ENCODE measurements around the gene INTU.

The INTU gene

GRCh38 chr4:127616898-127617297 is 15.9 kb upstream of the INTU start:
- peaks cover under 1 to 3% of the 10 kb centered on the region in 2 donors for H3K27me3 ChIP-seq (ENCODE audit: control insufficient read depth in 1 of 2, insufficient read depth in 2 of 2, low read length in 2 of 2)
- H3K4me3 ChIP-seq (ENCODE audit: low read length in 2 of 2), result no peak overlapping the region
- no peak overlapping the region for H3K9ac ChIP-seq (ENCODE audit: low read length in 2 of 2)
- H3K4me1 ChIP-seq (ENCODE audit: control insufficient read depth, insufficient read depth, low read length), result no peaks in the 10 kb centered on the region
- no peak overlapping the region for H3K27ac ChIP-seq (ENCODE audit: low read length)
- H3K36me3 ChIP-seq (ENCODE audit: control insufficient read depth in 2 of 2, insufficient read depth in 2 of 2, low read length in 2 of 2), result no peaks in the 10 kb centered on the region
- H3K9me3 ChIP-seq (ENCODE audit: control insufficient read depth in 2 of 2, low read length in 2 of 2), result no peaks in the 10 kb centered on the region

- Histone ChIP-seq H3K4me3 (ENCODE audit: low read length in 2 of 2) (no peak overlapping the region), H3K36me3 (ENCODE audit: control insufficient read depth in 2 of 2, insufficient read depth in 2 of 2, low read length in 2 of 2) (no peaks in the 10 kb centered on the region), H3K27ac (ENCODE audit: low read length) (no peak overlapping the region), H3K27me3 (ENCODE audit: control insufficient read depth in 1 of 2, insufficient read depth in 2 of 2, low read length in 2 of 2) (peaks cover 3 to 16% of the 10 kb centered on the region in 2 donors), H3K9me3 (ENCODE audit: control insufficient read depth in 2 of 2, low read length in 2 of 2) (no peaks in the 10 kb centered on the region), H3K4me1 (ENCODE audit: control insufficient read depth, insufficient read depth, low read length) (peaks cover 4% of the 10 kb centered on the region), H3K9ac (ENCODE audit: low read length in 2 of 2) (no peak overlapping the region)
Measured at GRCh38 chr4:127618427-127618826, 14.3 kb upstream of the INTU start.

GRCh38 chr4:127622621-127622920 is 10.2 kb upstream of the INTU start:
- Histone ChIP-seq H3K9ac (ENCODE audit: low read length in 2 of 2) (no peak overlapping the region), H3K4me3 (ENCODE audit: low read length in 2 of 2) (peak overlapping the region; percentile 67 to 74), H3K27me3 (ENCODE audit: control insufficient read depth in 1 of 2, insufficient read depth in 2 of 2, low read length in 2 of 2) (peaks cover 0 to 17% of the 10 kb centered on the region in 2 donors), H3K27ac (ENCODE audit: low read length) (no peak overlapping the region), H3K4me1 (ENCODE audit: control insufficient read depth, insufficient read depth, low read length) (peaks cover 4% of the 10 kb centered on the region), H3K36me3 (ENCODE audit: control insufficient read depth in 2 of 2, insufficient read depth in 2 of 2, low read length in 2 of 2) (no peaks in the 10 kb centered on the region), H3K9me3 (ENCODE audit: control insufficient read depth in 2 of 2, low read length in 2 of 2) (no peaks in the 10 kb centered on the region)

GRCh38 chr4:127622921-127623796 is 9.6 kb upstream of the INTU start:
- H3K27ac ChIP-seq (ENCODE audit: low read length), result no peak overlapping the region

GRCh38 chr4:127623797-127624083 is 9.0 kb upstream of the INTU start:
- H3K9ac ChIP-seq (ENCODE audit: low read length in 2 of 2), result peak overlapping the region in 1 of 2 donors; percentile 16
- peaks cover 0 to 17% of the 10 kb centered on the region in 2 donors for H3K27me3 ChIP-seq (ENCODE audit: control insufficient read depth in 1 of 2, insufficient read depth in 2 of 2, low read length in 2 of 2)
- H3K36me3 ChIP-seq (ENCODE audit: control insufficient read depth in 2 of 2, insufficient read depth in 2 of 2, low read length in 2 of 2), result no peaks in the 10 kb centered on the region
- peaks cover 4% of the 10 kb centered on the region for H3K4me1 ChIP-seq (ENCODE audit: control insufficient read depth, insufficient read depth, low read length)
- no peaks in the 10 kb centered on the region for H3K9me3 ChIP-seq (ENCODE audit: control insufficient read depth in 2 of 2, low read length in 2 of 2)
- peak overlapping the region; percentile 67 to 74 for H3K4me3 ChIP-seq (ENCODE audit: low read length in 2 of 2)
- no peak overlapping the region for H3K27ac ChIP-seq (ENCODE audit: low read length)

More at GRCh38 chr4:127622921-127623796, 9.6 kb upstream of the INTU start:
- peak overlapping the region; percentile 67 to 74 for H3K4me3 ChIP-seq (ENCODE audit: low read length in 2 of 2)
- peak overlapping the region in 1 of 2 donors; percentile 16 for H3K9ac ChIP-seq (ENCODE audit: low read length in 2 of 2)
- H3K36me3 ChIP-seq (ENCODE audit: control insufficient read depth in 2 of 2, insufficient read depth in 2 of 2, low read length in 2 of 2), result no peaks in the 10 kb centered on the region
- peaks cover 4% of the 10 kb centered on the region for H3K4me1 ChIP-seq (ENCODE audit: control insufficient read depth, insufficient read depth, low read length)
- H3K9me3 ChIP-seq (ENCODE audit: control insufficient read depth in 2 of 2, low read length in 2 of 2), result no peaks in the 10 kb centered on the region
- peaks cover 0 to 17% of the 10 kb centered on the region in 2 donors for H3K27me3 ChIP-seq (ENCODE audit: control insufficient read depth in 1 of 2, insufficient read depth in 2 of 2, low read length in 2 of 2)

- Histone ChIP-seq H3K4me3 (ENCODE audit: low read length in 2 of 2) (no peak overlapping the region), H3K27ac (ENCODE audit: low read length) (no peak overlapping the region), H3K9ac (ENCODE audit: low read length in 2 of 2) (no peak overlapping the region)
Measured at GRCh38 chr4:127624173-127624572, 8.6 kb upstream of the INTU start.

GRCh38 chr4:127629371-127629770 is 3.4 kb upstream of the INTU start:
- no peaks in the 10 kb centered on the region for H3K9me3 ChIP-seq (ENCODE audit: control insufficient read depth in 2 of 2, low read length in 2 of 2)
- H3K4me3 ChIP-seq (ENCODE audit: low read length in 2 of 2), result no peak overlapping the region
- H3K4me1 ChIP-seq (ENCODE audit: control insufficient read depth, insufficient read depth, low read length), result peaks cover 2% of the 10 kb centered on the region

More at GRCh38 chr4:127624173-127624572, 8.6 kb upstream of the INTU start:
- H3K27me3 ChIP-seq (ENCODE audit: control insufficient read depth in 1 of 2, insufficient read depth in 2 of 2, low read length in 2 of 2), result peaks cover 0 to 17% of the 10 kb centered on the region in 2 donors
- H3K4me1 ChIP-seq (ENCODE audit: control insufficient read depth, insufficient read depth, low read length), result peaks cover 4% of the 10 kb centered on the region
- no peaks in the 10 kb centered on the region for H3K36me3 ChIP-seq (ENCODE audit: control insufficient read depth in 2 of 2, insufficient read depth in 2 of 2, low read length in 2 of 2)
- no peaks in the 10 kb centered on the region for H3K9me3 ChIP-seq (ENCODE audit: control insufficient read depth in 2 of 2, low read length in 2 of 2)

GRCh38 chr4:127630152-127630551 is 2.6 kb upstream of the INTU start:
- Histone ChIP-seq H3K27me3 (ENCODE audit: control insufficient read depth in 1 of 2, insufficient read depth in 2 of 2, low read length in 2 of 2) (no peaks in the 10 kb centered on the region), H3K27ac (ENCODE audit: low read length) (no peak overlapping the region), H3K9ac (ENCODE audit: low read length in 2 of 2) (no peak overlapping the region)

More at GRCh38 chr4:127629371-127629770, 3.4 kb upstream of the INTU start:
- Histone ChIP-seq H3K27me3 (ENCODE audit: control insufficient read depth in 1 of 2, insufficient read depth in 2 of 2, low read length in 2 of 2) (no peaks in the 10 kb centered on the region), H3K36me3 (ENCODE audit: control insufficient read depth in 2 of 2, insufficient read depth in 2 of 2, low read length in 2 of 2) (no peaks in the 10 kb centered on the region), H3K27ac (ENCODE audit: low read length) (no peak overlapping the region), H3K9ac (ENCODE audit: low read length in 2 of 2) (no peak overlapping the region)

GRCh38 chr4:127631420-127631819 is 1.3 kb upstream of the INTU start:
- Histone ChIP-seq H3K9me3 (ENCODE audit: control insufficient read depth in 2 of 2, low read length in 2 of 2) (no peaks in the 10 kb centered on the region), H3K4me3 (ENCODE audit: low read length in 2 of 2) (no peak overlapping the region), H3K27me3 (ENCODE audit: control insufficient read depth in 1 of 2, insufficient read depth in 2 of 2, low read length in 2 of 2) (no peaks in the 10 kb centered on the region), H3K4me1 (ENCODE audit: control insufficient read depth, insufficient read depth, low read length) (peaks cover 2% of the 10 kb centered on the region), H3K36me3 (ENCODE audit: control insufficient read depth in 2 of 2, insufficient read depth in 2 of 2, low read length in 2 of 2) (no peaks in the 10 kb centered on the region), H3K27ac (ENCODE audit: low read length) (no peak overlapping the region), H3K9ac (ENCODE audit: low read length in 2 of 2) (no peak overlapping the region)

More at GRCh38 chr4:127630152-127630551, 2.6 kb upstream of the INTU start:
- H3K9me3 ChIP-seq (ENCODE audit: control insufficient read depth in 2 of 2, low read length in 2 of 2), result no peaks in the 10 kb centered on the region
- H3K4me1 ChIP-seq (ENCODE audit: control insufficient read depth, insufficient read depth, low read length), result peaks cover 2% of the 10 kb centered on the region
- H3K36me3 ChIP-seq (ENCODE audit: control insufficient read depth in 2 of 2, insufficient read depth in 2 of 2, low read length in 2 of 2), result no peaks in the 10 kb centered on the region
- H3K4me3 ChIP-seq (ENCODE audit: low read length in 2 of 2), result no peak overlapping the region

- Histone ChIP-seq H3K36me3 (ENCODE audit: control insufficient read depth in 2 of 2, insufficient read depth in 2 of 2, low read length in 2 of 2) (no peaks in the 10 kb centered on the region), H3K4me1 (ENCODE audit: control insufficient read depth, insufficient read depth, low read length) (peaks cover 2% of the 10 kb centered on the region), H3K4me3 (ENCODE audit: low read length in 2 of 2) (no peak overlapping the region), H3K27ac (ENCODE audit: low read length) (no peak overlapping the region), H3K27me3 (ENCODE audit: control insufficient read depth in 1 of 2, insufficient read depth in 2 of 2, low read length in 2 of 2) (no peaks in the 10 kb centered on the region), H3K9ac (ENCODE audit: low read length in 2 of 2) (no peak overlapping the region), H3K9me3 (ENCODE audit: control insufficient read depth in 2 of 2, low read length in 2 of 2) (no peaks in the 10 kb centered on the region)
Measured at GRCh38 chr4:127634181-127634580, 1.4 kb downstream of the INTU start.

- Histone ChIP-seq H3K36me3 (ENCODE audit: control insufficient read depth in 2 of 2, insufficient read depth in 2 of 2, low read length in 2 of 2) (peaks cover 0 to 6% of the 10 kb centered on the region in 2 donors), H3K9me3 (ENCODE audit: control insufficient read depth in 2 of 2, low read length in 2 of 2) (no peaks in the 10 kb centered on the region), H3K27ac (ENCODE audit: low read length) (no peak overlapping the region), H3K4me3 (ENCODE audit: low read length in 2 of 2) (no peak overlapping the region), H3K9ac (ENCODE audit: low read length in 2 of 2) (no peak overlapping the region), H3K4me1 (ENCODE audit: control insufficient read depth, insufficient read depth, low read length) (no peaks in the 10 kb centered on the region), H3K27me3 (ENCODE audit: control insufficient read depth in 1 of 2, insufficient read depth in 2 of 2, low read length in 2 of 2) (no peaks in the 10 kb centered on the region)
Measured at GRCh38 chr4:127641524-127641923, 8.8 kb downstream of the INTU start.

Data from stomach smooth muscle (tissue), 2 donors.